CD14-positive monocyte (primary cell): ENCODE results near the gene SLC25A42. TPM values are rescaled to one million over a fixed set of nuclear protein-coding genes. Genes with fewer than 3 reads are reported as not detected.

ENCODE experiments used
- DNase-seq, 3 donors: peaks; one replicate each; pipeline ENCODE4 v3.0.0-alpha.2; 2011 to 2022
- H2AFZ ChIP-seq: 2 replicates; pipeline ENCODE4 v1.6.0; 2012; ENCODE audit warnings: mild to moderate bottlenecking, low read depth, low read length, inconsistent platforms; ENCODE audit not compliant: insufficient read depth, poor library complexity, severe bottlenecking
- H3K27ac ChIP-seq, 2 donors: 1 replicate in 1 of 2; 2 replicates in 1 of 2; pipeline ENCODE4 v1.5.1; 2012 to 2013; ENCODE audit warnings: low read length in 2 of 2, control low read depth in 1 of 2, inconsistent platforms in 1 of 2, low read depth in 1 of 2, mild to moderate bottlenecking in 1 of 2
- H3K27me3 ChIP-seq, 2 donors: one replicate each; pipeline versions ENCODE4 v1.6.0 to v1.6.1; 2011 to 2013; ENCODE audit warnings: low read length in 2 of 2; ENCODE audit not compliant: control insufficient read depth in 2 of 2, insufficient read depth in 2 of 2
- H3K36me3 ChIP-seq, 2 donors: replicated peaks in 1 of 2; 1 replicate in 1 of 2; 2 replicates in 1 of 2; pipeline versions ENCODE4 v1.5.1 to v1.6.1; 2012 to 2013; ENCODE audit warnings: low read length in 2 of 2, control low read depth in 1 of 2, inconsistent platforms in 1 of 2, mild to moderate bottlenecking in 1 of 2; ENCODE audit not compliant: insufficient read depth in 2 of 2, control insufficient read depth in 1 of 2
- H3K4me1 ChIP-seq, 2 donors: 1 replicate in 1 of 2; 2 replicates in 1 of 2; pipeline versions ENCODE4 v1.5.1 to v1.6.1; 2012 to 2013; ENCODE audit warnings: low read length in 2 of 2, control low read depth in 1 of 2, inconsistent platforms in 1 of 2, mild to moderate bottlenecking in 1 of 2, moderate library complexity in 1 of 2; ENCODE audit not compliant: insufficient read depth in 2 of 2, control insufficient read depth in 1 of 2
- H3K4me2 ChIP-seq: replicated peaks from 2 replicates; pipeline ENCODE3; 2012; ENCODE audit warnings: low read length, moderate library complexity, mild to moderate bottlenecking; ENCODE audit not compliant: poor library complexity, severe bottlenecking; ENCODE audit errors: extremely low read depth
- H3K4me3 ChIP-seq, 3 experiments: fragments of 200-600 bp in 1 of 3; sonication (generic) in 1 of 3; replicated peaks in 1 of 3; 1 replicate in 2 of 3; 2 replicates in 1 of 3; pipeline ENCODE4 v1.5.1; 2011 to 2013; ENCODE audit warnings: low read length in 3 of 3, mild to moderate bottlenecking in 3 of 3, control low read depth in 2 of 3, low read depth in 2 of 3, inconsistent platforms in 1 of 3, moderate library complexity in 1 of 3
- H3K79me2 ChIP-seq: 2 replicates; pipeline ENCODE4 v1.6.0; 2012; ENCODE audit warnings: mild to moderate bottlenecking, control low read depth, inconsistent platforms, low read length, moderate library complexity; ENCODE audit not compliant: insufficient read depth
- H3K9ac ChIP-seq: 2 replicates; pipeline ENCODE4 v1.6.0; 2017; ENCODE audit warnings: low read length, mild to moderate bottlenecking; ENCODE audit not compliant: insufficient read depth, poor library complexity, severe bottlenecking
- H3K9me3 ChIP-seq, 2 donors: replicated peaks in 1 of 2; 1 replicate in 1 of 2; 2 replicates in 1 of 2; pipeline versions ENCODE4 v1.5.1 to v1.6.1; 2012 to 2013; ENCODE audit warnings: low read length in 2 of 2, control low read depth in 1 of 2; ENCODE audit not compliant: control insufficient read depth in 1 of 2, insufficient read depth in 1 of 2
- H4K20me1 ChIP-seq: 2 replicates; pipeline ENCODE4 v1.6.0; 2012; ENCODE audit warnings: mild to moderate bottlenecking, low read length, control low read depth, moderate library complexity; ENCODE audit not compliant: insufficient read depth
- H3K27ac Mint-ChIP-seq, 7 donors: one replicate each; pipeline ENCODE4 v1.8.0; 2020; ENCODE audit warnings: mild to moderate bottlenecking in 7 of 7, mixed read lengths in 7 of 7, moderate library complexity in 6 of 7, inconsistent platforms in 2 of 7
- H3K27me3 Mint-ChIP-seq, 3 donors: one replicate each; pipeline ENCODE4 v1.8.0; 2021 to 2022; ENCODE audit warnings: low read depth in 3 of 3, mild to moderate bottlenecking in 3 of 3, mixed read lengths in 3 of 3, moderate library complexity in 3 of 3, inconsistent platforms in 1 of 3
- H3K36me3 Mint-ChIP-seq, 2 donors: one replicate each; pipeline ENCODE4 v1.8.0; 2020; ENCODE audit warnings: mixed read lengths in 2 of 2, inconsistent platforms in 1 of 2, mild to moderate bottlenecking in 1 of 2
- H3K4me1 Mint-ChIP-seq: one replicate; pipeline ENCODE4 v1.8.0; 2020; ENCODE audit warnings: mild to moderate bottlenecking, mixed read lengths
- H3K4me3 Mint-ChIP-seq, 2 donors: one replicate each; pipeline ENCODE4 v1.8.0; 2020; ENCODE audit warnings: mild to moderate bottlenecking in 2 of 2, mixed read lengths in 2 of 2, moderate library complexity in 1 of 2
- H3K9me3 Mint-ChIP-seq, 7 donors: one replicate each; pipeline ENCODE4 v1.8.0; 2020 to 2022; ENCODE audit warnings: mixed read lengths in 7 of 7, mild to moderate bottlenecking in 6 of 7, moderate library complexity in 6 of 7, inconsistent platforms in 2 of 7
- CTCF ChIP-seq: fragments of 200-600 bp; IDR thresholded peaks from one replicate; pipeline ENCODE4 v1.8.0; 2022; ENCODE audit warnings: antibody characterized with exemption, mild to moderate bottlenecking
- WGBS: methylation state at CpG from one replicate; pipeline ENCODE4 v1.1.5; 2013; ENCODE audit warnings: missing lambda C conversion rate; ENCODE audit not compliant: insufficient coverage; 5-methylcytosine and 5-hydroxymethylcytosine counted together
- intact Hi-C, 2 donors: fragments of 100-400 bp; cut with micrococcal nuclease; formaldehyde crosslinking; loops; one replicate each; pipeline versions ENCODE4 v1.15.0 to v1.15.1; 2023
- polyA plus RNA-seq, 3 donors: library from polyadenylated mRNA; depleted of rRNA in 1 of 3; unstranded in 2 of 3; stranded (reverse) in 1 of 3; fragments of 300-500 nt in 2 of 3; fragments of >200 nt in 1 of 3; fragmentation: Illumina TruSeq in 2 of 3; gene quantifications; 1 replicate in 2 of 3; 2 replicates in 1 of 3; pipeline ENCODE4 v1.2.3, GENCODE V29; 2012 to 2021

SLC25A42 gene
- polyA plus RNA-seq, 3 donors: 0.68 to 3.1 (median 1.1) TPM

- WGBS: 97% methylated on average over 12 of the region's 12 CpGs
Observed at GRCh38 chr19:19132912-19133311, 69.1 kb downstream of the SLC25A42 start.

GRCh38 chr19:19133985-19134384 lies 70.2 kb downstream of the SLC25A42 start:
- Histone ChIP-seq H3K9ac (no peak overlapping the region), H3K27me3 (no peaks in the 10 kb centered on the region), H3K4me2 (no peak overlapping the region), H3K36me3 (no peaks in the 10 kb centered on the region), H4K20me1 (no peaks in the 10 kb centered on the region), H3K79me2 (no peaks in the 10 kb centered on the region), H3K9me3 (peaks cover 9 to 15% of the 10 kb centered on the region in 2 donors), H3K4me1 (peaks cover 19 to 21% of the 10 kb centered on the region in 2 donors), H3K27ac (no peak overlapping the region), H3K4me3 (no peak overlapping the region), H2AFZ (no peak overlapping the region)
- TF ChIP-seq CTCF: no peak
- peaks cover 0 to 6% of the 10 kb centered on the region in 2 donors for H3K36me3 Mint-ChIP-seq
- no CpG with 5 or more reads among the region's 6 CpGs for WGBS
- no peak overlapping the region for H3K27ac Mint-ChIP-seq
- intact Hi-C loops: no loop called here
- H3K4me3 Mint-ChIP-seq: no peak overlapping the region
- no peak for DNase-seq
- peaks cover 27% of the 10 kb centered on the region for H3K4me1 Mint-ChIP-seq
- H3K27me3 Mint-ChIP-seq: peaks cover 2 to 6% (median 4%) of the 10 kb centered on the region in 3 donors
- H3K9me3 Mint-ChIP-seq: peaks cover 10 to 26% (median 13%) of the 10 kb centered on the region in 7 donors

More at GRCh38 chr19:19132912-19133311, 69.1 kb downstream of the SLC25A42 start:
- Histone ChIP-seq H3K27me3 (no peaks in the 10 kb centered on the region), H4K20me1 (no peaks in the 10 kb centered on the region), H3K79me2 (no peaks in the 10 kb centered on the region), H3K27ac (no peak overlapping the region), H3K4me1 (peaks cover 13% of the 10 kb centered on the region in 2 donors), H3K36me3 (no peaks in the 10 kb centered on the region), H2AFZ (no peak overlapping the region), H3K4me2 (no peak overlapping the region), H3K9ac (no peak overlapping the region), H3K4me3 (no peak overlapping the region), H3K9me3 (peaks cover 9 to 15% of the 10 kb centered on the region in 2 donors)
- DNase-seq: no peak
- peaks cover 2 to 6% (median 6%) of the 10 kb centered on the region in 3 donors for H3K27me3 Mint-ChIP-seq
- H3K36me3 Mint-ChIP-seq: peaks cover 0 to 6% of the 10 kb centered on the region in 2 donors
- no peak for TF ChIP-seq CTCF
- intact Hi-C loops: no loop called here
- no peak overlapping the region for H3K4me3 Mint-ChIP-seq
- no peak overlapping the region for H3K27ac Mint-ChIP-seq
- H3K4me1 Mint-ChIP-seq: peaks cover 19% of the 10 kb centered on the region
- peaks cover 10 to 24% (median 13%) of the 10 kb centered on the region in 7 donors for H3K9me3 Mint-ChIP-seq
